A673 (cell line): ENCODE measurements around the gene DNAH1.

Source experiments
- EZH2 ChIP-seq: fragments of 200-600 bp; sonication (generic); IDR thresholded peaks from 2 replicates; pipeline ENCODE4 v1.6.1; 2017; ENCODE audit warnings: borderline replicate concordance, low read depth, mild to moderate bottlenecking, mixed read lengths, antibody characterized with exemption, low read length; ENCODE audit not compliant: poor library complexity, severe bottlenecking
- TF ChIP-seq, protein P1 (sequence below): fragments of 300-800, 200-600 bp; sonication (generic); conservative IDR thresholded peaks from 2 replicates; pipeline ENCODE4 v1.5.1; 2017; ENCODE audit warnings: low read depth, mild to moderate bottlenecking, antibody characterized with exemption, low read length, moderate library complexity, mixed read lengths

DNA sequence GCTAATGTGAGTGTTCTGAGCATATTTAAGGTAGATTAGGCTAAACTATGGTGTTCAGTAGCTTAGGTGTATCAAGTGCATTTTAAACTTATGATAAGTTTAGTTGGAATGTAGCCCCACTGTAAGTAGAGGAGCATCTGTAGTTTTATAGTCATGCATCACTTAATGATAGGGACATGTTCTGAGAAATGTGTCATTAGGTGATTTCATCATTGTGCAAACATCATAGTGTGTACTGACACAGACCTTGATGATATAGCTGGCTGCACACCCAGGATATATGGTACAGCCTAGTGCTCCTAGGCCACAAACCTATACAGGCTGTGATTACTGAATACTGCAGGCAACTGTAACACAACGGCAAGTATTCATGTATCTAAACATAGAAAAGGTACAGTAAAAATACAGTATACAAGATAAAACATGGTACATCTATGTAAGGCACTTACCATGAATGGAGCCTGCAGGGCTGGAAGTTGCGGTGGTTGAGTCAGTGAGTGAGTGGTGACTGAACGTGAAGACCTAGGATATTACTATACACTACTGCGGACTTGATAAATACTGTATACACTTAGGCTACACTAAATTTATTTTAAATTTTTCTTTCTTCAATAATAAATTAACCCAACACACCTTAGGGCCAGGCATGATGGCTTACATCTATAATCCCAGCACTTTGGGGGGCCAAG lies 17.9 kb downstream of the DNAH1 start:
- TF ChIP-seq, protein P1, sequence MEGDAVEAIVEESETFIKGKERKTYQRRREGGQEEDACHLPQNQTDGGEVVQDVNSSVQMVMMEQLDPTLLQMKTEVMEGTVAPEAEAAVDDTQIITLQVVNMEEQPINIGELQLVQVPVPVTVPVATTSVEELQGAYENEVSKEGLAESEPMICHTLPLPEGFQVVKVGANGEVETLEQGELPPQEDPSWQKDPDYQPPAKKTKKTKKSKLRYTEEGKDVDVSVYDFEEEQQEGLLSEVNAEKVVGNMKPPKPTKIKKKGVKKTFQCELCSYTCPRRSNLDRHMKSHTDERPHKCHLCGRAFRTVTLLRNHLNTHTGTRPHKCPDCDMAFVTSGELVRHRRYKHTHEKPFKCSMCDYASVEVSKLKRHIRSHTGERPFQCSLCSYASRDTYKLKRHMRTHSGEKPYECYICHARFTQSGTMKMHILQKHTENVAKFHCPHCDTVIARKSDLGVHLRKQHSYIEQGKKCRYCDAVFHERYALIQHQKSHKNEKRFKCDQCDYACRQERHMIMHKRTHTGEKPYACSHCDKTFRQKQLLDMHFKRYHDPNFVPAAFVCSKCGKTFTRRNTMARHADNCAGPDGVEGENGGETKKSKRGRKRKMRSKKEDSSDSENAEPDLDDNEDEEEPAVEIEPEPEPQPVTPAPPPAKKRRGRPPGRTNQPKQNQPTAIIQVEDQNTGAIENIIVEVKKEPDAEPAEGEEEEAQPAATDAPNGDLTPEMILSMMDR, result no peak
- TF ChIP-seq EZH2, result no peak
